Fibroblast of lung (primary cell): ENCODE measurements around the gene AGAP6. TPM values are rescaled to one million over a fixed set of nuclear protein-coding genes. Genes with fewer than 3 reads are reported as not detected.
"Not testable (repeated sequence)": the region's sequence is repeated elsewhere in the genome, so short reads cannot be mapped to it uniquely, and the experiment has no call there.

Experiments used
- DNase-seq, 2 donors: peaks; one replicate each; pipeline versions ENCODE4 v3.0.0 to v3.0.0-alpha.2; 2010; ENCODE audit warnings: low read depth in 2 of 2
- H2AFZ ChIP-seq: 2 replicates; pipeline ENCODE4 v1.5.1; 2012; ENCODE audit warnings: low read length, control low read depth, inconsistent platforms
- H3K27ac ChIP-seq: 2 replicates; pipeline ENCODE4 v1.5.1; 2011; ENCODE audit warnings: low read length, control low read depth; ENCODE audit not compliant: insufficient read depth
- H3K27me3 ChIP-seq: 2 replicates; pipeline ENCODE4 v1.5.1; 2011; ENCODE audit warnings: mild to moderate bottlenecking, low read length; ENCODE audit not compliant: control insufficient read depth, insufficient read depth
- H3K36me3 ChIP-seq: 2 replicates; pipeline ENCODE4 v1.5.1; 2011; ENCODE audit warnings: low read length; ENCODE audit not compliant: control insufficient read depth, insufficient read depth
- H3K4me1 ChIP-seq: 2 replicates; pipeline ENCODE4 v1.5.1; 2011; ENCODE audit warnings: low read length; ENCODE audit not compliant: control insufficient read depth, insufficient read depth; ENCODE audit errors: extremely low read depth
- H3K4me2 ChIP-seq: 2 replicates; pipeline ENCODE4 v1.5.1; 2011; ENCODE audit warnings: low read length, control low read depth; ENCODE audit not compliant: insufficient read depth; ENCODE audit errors: extremely low read depth
- H3K4me3 ChIP-seq, 4 experiments: fragments of 200-600 bp in 1 of 4; sonication (generic) in 1 of 4; replicated peaks in 1 of 4; 2 replicates each; pipeline ENCODE4 v1.5.1; 2011 to 2016; ENCODE audit warnings: low read length in 4 of 4, low read depth in 3 of 4, mild to moderate bottlenecking in 3 of 4, control low read depth in 2 of 4, inconsistent platforms in 1 of 4, mixed read lengths in 1 of 4; ENCODE audit not compliant: insufficient read depth in 1 of 4; ENCODE audit errors: control extremely low read depth in 1 of 4
- H3K79me2 ChIP-seq: 2 replicates; pipeline ENCODE4 v1.5.1; 2012; ENCODE audit warnings: mild to moderate bottlenecking, low read length, inconsistent platforms; ENCODE audit not compliant: control insufficient read depth, insufficient read depth
- H3K9ac ChIP-seq: 2 replicates; pipeline ENCODE4 v1.5.1; 2011; ENCODE audit warnings: mild to moderate bottlenecking, low read length, control low read depth; ENCODE audit not compliant: insufficient read depth
- H3K9me3 ChIP-seq: 2 replicates; pipeline ENCODE4 v1.5.1; 2012; ENCODE audit warnings: low read depth, low read length; ENCODE audit not compliant: control insufficient read depth, insufficient read depth
- H4K20me1 ChIP-seq: 2 replicates; pipeline ENCODE4 v1.5.1; 2011; ENCODE audit warnings: low read length; ENCODE audit not compliant: control insufficient read depth, insufficient read depth; ENCODE audit errors: extremely low read depth
- polyA plus RNA-seq, 2 donors: library from polyadenylated mRNA; depleted of rRNA in 1 of 2; stranded (reverse) in 1 of 2; unstranded in 1 of 2; fragments of >200 nt; gene quantifications; 2 replicates each; pipeline ENCODE4 v1.2.1, GENCODE V29; 2011 to 2012; ENCODE audit warnings: missing spikeins in 1 of 2
- total RNA-seq: library from RNA; depleted of rRNA; stranded (reverse); fragments of >200 nt; gene quantifications from 2 replicates; pipeline ENCODE4 v1.2.1, GENCODE V29; 2014

Gene AGAP6
- total and polyA plus RNA-seq, 2 donors (not counting 1 experiment from before 2014, with no cell fraction given) = 2.6 to 5.8 TPM

DNA sequence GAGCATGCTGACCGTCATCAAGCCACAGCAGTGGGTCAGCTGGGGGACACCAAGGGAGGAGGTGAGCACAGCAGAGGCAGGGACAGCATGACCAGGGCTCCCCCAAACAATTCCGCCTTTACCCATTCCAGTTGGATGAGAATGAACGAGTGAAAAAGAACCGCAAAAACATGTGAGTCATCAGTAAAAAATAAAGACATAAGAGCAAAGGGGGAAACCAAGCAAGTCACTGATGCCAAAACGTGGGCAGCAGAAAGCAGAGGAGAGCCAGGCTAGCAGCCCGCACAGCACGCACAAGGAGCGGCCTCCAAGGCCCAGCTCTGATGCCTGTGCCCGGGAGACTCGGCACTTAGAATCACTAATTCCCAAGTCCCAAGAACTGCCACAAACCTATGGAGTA, 71.7 kb downstream of the AGAP6 start:
- not testable (repeated sequence) for H2AFZ ChIP-seq, H3K27me3 ChIP-seq, H3K27ac ChIP-seq, H3K9ac ChIP-seq, H3K4me3 ChIP-seq, H3K4me1 ChIP-seq, H3K36me3 ChIP-seq, H3K4me2 ChIP-seq, H3K79me2 ChIP-seq, H3K9me3 ChIP-seq, H4K20me1 ChIP-seq
- peak in 1 of 2 donors; percentile 81 for DNase-seq

Other genes with a start within 250 kb of the AGAP6 start
- gene OGDHL, start 226.1 kb upstream of the AGAP6 start, total RNA-seq = under 0.01 TPM in 2 replicates
- gene OGDHL, start 226.1 kb upstream of the AGAP6 start, polyA plus RNA-seq = 0.06 and 0.08 TPM in 2 replicates
- gene PARG, start 46.4 kb upstream of the AGAP6 start, total RNA-seq = 34.7 and 37.8 TPM in 2 replicates
- gene PARG, start 46.4 kb upstream of the AGAP6 start, polyA plus RNA-seq = 12.1 and 12.3 TPM in 2 replicates
- 13.1 and 14.7 TPM in 2 replicates for gene TIMM23B, start 46.4 kb upstream of the AGAP6 start, total RNA-seq
- gene TIMM23B, start 46.4 kb upstream of the AGAP6 start, polyA plus RNA-seq = 16.3 and 22.8 TPM in 2 replicates
- 62.9 and 64.2 TPM in 2 replicates for gene WASHC2A, start 79.5 kb downstream of the AGAP6 start, total RNA-seq
- 46.8 and 47.3 TPM in 2 replicates for gene WASHC2A, start 79.5 kb downstream of the AGAP6 start, polyA plus RNA-seq